Glutamatergic neuron (in vitro differentiated cells): ENCODE data around the gene SEMA4A. TPM values are rescaled to one million over a fixed set of nuclear protein-coding genes. Genes with fewer than 3 reads are reported as not detected.

Experiments used
- DNase-seq: peaks from one replicate; pipeline ENCODE4 v3.0.0; 2022
- H3K27ac Mint-ChIP-seq: one replicate; pipeline ENCODE4 v1.8.0; 2020; ENCODE audit warnings: mild to moderate bottlenecking, mixed read lengths, inconsistent platforms; ENCODE audit not compliant: unreplicated experiment
- H3K27me3 Mint-ChIP-seq: one replicate; pipeline ENCODE4 v1.8.0; 2020; ENCODE audit warnings: mild to moderate bottlenecking, moderate library complexity, mixed read lengths, inconsistent platforms; ENCODE audit not compliant: unreplicated experiment
- H3K36me3 Mint-ChIP-seq: one replicate; pipeline ENCODE4 v1.8.0; 2020; ENCODE audit warnings: mild to moderate bottlenecking, mixed read lengths, inconsistent platforms; ENCODE audit not compliant: unreplicated experiment
- H3K4me1 Mint-ChIP-seq: one replicate; pipeline ENCODE4 v1.8.0; 2020; ENCODE audit warnings: mild to moderate bottlenecking, low read depth, mixed read lengths, inconsistent platforms; ENCODE audit not compliant: unreplicated experiment
- H3K4me3 Mint-ChIP-seq: one replicate; pipeline ENCODE4 v1.8.0; 2020; ENCODE audit warnings: mild to moderate bottlenecking, mixed read lengths, inconsistent platforms; ENCODE audit not compliant: unreplicated experiment
- H3K9me3 Mint-ChIP-seq: one replicate; pipeline ENCODE4 v1.8.0; 2020; ENCODE audit warnings: mild to moderate bottlenecking, moderate library complexity, mixed read lengths, inconsistent platforms; ENCODE audit not compliant: unreplicated experiment
- total RNA-seq: library from RNA; stranded (reverse); fragmentation: NEBNext Ultra II Directional; extraction: Animal tissue kit (Norgen Biotek cat#: 25700); gene quantifications from one replicate; pipeline ENCODE4 v1.2.1, GENCODE V29; 2021; ENCODE audit not compliant: unreplicated experiment
- TF ChIP-seq, protein P1 (sequence below): fragments of 200-600 bp; sonication (generic); IDR thresholded peaks from one replicate; pipeline ENCODE4 v1.5.0; 2021; ENCODE audit not compliant: partially characterized antibody, unreplicated experiment

SEMA4A gene
- total RNA-seq, 1 donor from 2014 or later, result 4.0 TPM

GRCh38 chr1:156121457-156121856, 31.9 kb upstream of the SEMA4A start:
- Mint-ChIP-seq H3K27ac (no peak overlapping the region), H3K4me1 (peaks cover 28% of the 10 kb centered on the region)
- TF ChIP-seq, protein P1, sequence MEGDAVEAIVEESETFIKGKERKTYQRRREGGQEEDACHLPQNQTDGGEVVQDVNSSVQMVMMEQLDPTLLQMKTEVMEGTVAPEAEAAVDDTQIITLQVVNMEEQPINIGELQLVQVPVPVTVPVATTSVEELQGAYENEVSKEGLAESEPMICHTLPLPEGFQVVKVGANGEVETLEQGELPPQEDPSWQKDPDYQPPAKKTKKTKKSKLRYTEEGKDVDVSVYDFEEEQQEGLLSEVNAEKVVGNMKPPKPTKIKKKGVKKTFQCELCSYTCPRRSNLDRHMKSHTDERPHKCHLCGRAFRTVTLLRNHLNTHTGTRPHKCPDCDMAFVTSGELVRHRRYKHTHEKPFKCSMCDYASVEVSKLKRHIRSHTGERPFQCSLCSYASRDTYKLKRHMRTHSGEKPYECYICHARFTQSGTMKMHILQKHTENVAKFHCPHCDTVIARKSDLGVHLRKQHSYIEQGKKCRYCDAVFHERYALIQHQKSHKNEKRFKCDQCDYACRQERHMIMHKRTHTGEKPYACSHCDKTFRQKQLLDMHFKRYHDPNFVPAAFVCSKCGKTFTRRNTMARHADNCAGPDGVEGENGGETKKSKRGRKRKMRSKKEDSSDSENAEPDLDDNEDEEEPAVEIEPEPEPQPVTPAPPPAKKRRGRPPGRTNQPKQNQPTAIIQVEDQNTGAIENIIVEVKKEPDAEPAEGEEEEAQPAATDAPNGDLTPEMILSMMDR, result no peak

DNA sequence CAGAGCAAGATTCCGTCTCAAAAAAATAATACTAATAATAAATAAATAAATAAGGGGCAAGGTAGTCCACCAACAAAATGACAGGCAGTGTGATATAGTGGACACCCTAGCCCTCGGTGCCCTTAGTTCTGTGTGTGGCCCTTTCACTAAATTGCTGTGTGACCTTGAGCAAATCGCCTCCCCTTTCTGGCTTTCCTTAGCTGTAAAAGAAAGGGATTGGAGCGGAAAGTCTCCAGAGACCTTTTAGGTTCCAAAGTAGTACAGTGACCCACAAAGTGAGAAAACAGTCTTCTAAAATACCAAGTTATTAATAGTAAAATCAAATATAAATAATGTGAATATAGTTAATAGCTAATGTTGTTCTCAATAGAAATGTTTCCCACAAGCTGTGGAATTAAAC, 31.3 kb upstream of the SEMA4A start:
- no peaks in the 10 kb centered on the region for H3K36me3 Mint-ChIP-seq
- H3K9me3 Mint-ChIP-seq, result peaks cover 2% of the 10 kb centered on the region
- peaks cover 6% of the 10 kb centered on the region for H3K27me3 Mint-ChIP-seq
- H3K4me3 Mint-ChIP-seq, result no peak overlapping the region
- no peak overlapping the region for H3K27ac Mint-ChIP-seq
- TF ChIP-seq, protein P1, result no peak
- peaks cover 28% of the 10 kb centered on the region for H3K4me1 Mint-ChIP-seq
- DNase-seq, result no peak

More at GRCh38 chr1:156121457-156121856, 31.9 kb upstream of the SEMA4A start:
- Mint-ChIP-seq H3K9me3 (peaks cover 2% of the 10 kb centered on the region), H3K27me3 (peaks cover 8% of the 10 kb centered on the region), H3K36me3 (no peaks in the 10 kb centered on the region), H3K4me3 (no peak overlapping the region)
- no peak for DNase-seq

GRCh38 chr1:156122519-156123355, 30.6 kb upstream of the SEMA4A start:
- Mint-ChIP-seq H3K9me3 (peaks cover 2% of the 10 kb centered on the region), H3K4me3 (peak overlapping the region; percentile 5), H3K4me1 (peaks cover 28% of the 10 kb centered on the region), H3K27ac (peak overlapping the region; percentile 78), H3K27me3 (peaks cover 7% of the 10 kb centered on the region), H3K36me3 (no peaks in the 10 kb centered on the region)
- TF ChIP-seq, protein P1, result no peak
- no peak for DNase-seq

- Mint-ChIP-seq H3K27me3 (peaks cover 9% of the 10 kb centered on the region), H3K9me3 (peaks cover 2% of the 10 kb centered on the region), H3K27ac (peak overlapping the region; percentile 78), H3K4me1 (peaks cover 26% of the 10 kb centered on the region), H3K36me3 (no peaks in the 10 kb centered on the region), H3K4me3 (no peak overlapping the region)
- DNase-seq, result no peak
- TF ChIP-seq, protein P1, result no peak
These were observed 29.8 kb upstream of the SEMA4A start for GRCh38 chr1:156123356-156124196.
